NCI-H2196 treated with DMSO at 0.1 percent for 48 hours (cell line): ENCODE results near the gene RAB7B.

ENCODE experiments used
- DNase-seq: peaks from one replicate; lab custom pipeline; 2025; ENCODE audit not compliant: unreplicated experiment; lab: John Stamatoyannopoulos, UW

The RAB7B gene

GRCh38 chr1:205930195-205930577, 73.0 kb downstream of the RAB7B start:
- no peak for DNase-seq

GRCh38 chr1:205929496-205930194, 73.5 kb downstream of the RAB7B start:
- DNase-seq, result no peak

GRCh38 chr1:205928317-205928716, 74.9 kb downstream of the RAB7B start:
- DNase-seq, result no peak

- no peak for DNase-seq
Observed at GRCh38 chr1:205927676-205928075, 75.5 kb downstream of the RAB7B start.

- no peak for DNase-seq
Observed at GRCh38 chr1:205927247-205927646, 75.9 kb downstream of the RAB7B start.
